Measurements from ENCODE around the gene PERCC1.
A peak's percentile ranks its signal among the peaks of the same experiment; 100 is the strongest.
"Not testable (repeated sequence)": the region's sequence is repeated elsewhere in the genome, so short reads cannot be mapped to it uniquely, and the experiment has no call there.

The PERCC1 gene

DNA sequence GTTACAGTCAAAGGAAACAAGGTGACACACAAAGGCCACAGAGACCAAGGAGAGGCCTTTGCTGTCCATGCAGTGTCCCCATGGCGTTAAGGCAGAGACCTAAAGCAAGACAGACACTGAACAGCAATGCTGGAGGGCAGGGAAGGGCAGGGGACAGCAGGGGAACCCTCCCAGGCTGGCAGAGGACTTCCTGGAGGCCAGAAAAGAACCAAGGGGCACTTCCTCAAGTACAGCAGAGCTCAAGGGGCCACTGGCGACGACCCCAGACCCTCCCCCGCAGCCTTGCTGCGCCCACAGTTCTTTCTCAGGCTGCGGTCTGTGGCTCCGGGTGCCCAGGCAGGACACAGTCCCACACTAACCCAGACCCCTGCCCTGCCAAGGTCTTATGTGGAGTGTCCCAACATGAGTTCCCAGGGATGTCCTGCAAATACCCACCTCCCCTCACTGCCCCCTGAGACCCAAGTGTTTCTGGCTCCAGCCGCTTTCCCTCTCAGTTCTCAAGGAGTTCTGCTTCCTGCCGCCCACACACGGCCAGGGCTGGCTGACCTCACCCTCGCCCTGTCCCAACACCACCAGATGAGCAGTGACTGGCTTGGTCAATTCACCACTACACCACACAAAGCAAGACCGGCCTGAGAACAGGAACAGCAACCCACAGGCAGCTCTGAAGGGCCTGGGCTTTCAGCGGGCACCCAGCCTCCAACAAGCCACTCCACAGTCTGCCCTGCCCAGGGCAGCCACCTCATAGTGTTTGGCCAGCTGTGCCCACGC, 39.8 kb downstream of the PERCC1 start:
- no peak for DNase-seq

DNA sequence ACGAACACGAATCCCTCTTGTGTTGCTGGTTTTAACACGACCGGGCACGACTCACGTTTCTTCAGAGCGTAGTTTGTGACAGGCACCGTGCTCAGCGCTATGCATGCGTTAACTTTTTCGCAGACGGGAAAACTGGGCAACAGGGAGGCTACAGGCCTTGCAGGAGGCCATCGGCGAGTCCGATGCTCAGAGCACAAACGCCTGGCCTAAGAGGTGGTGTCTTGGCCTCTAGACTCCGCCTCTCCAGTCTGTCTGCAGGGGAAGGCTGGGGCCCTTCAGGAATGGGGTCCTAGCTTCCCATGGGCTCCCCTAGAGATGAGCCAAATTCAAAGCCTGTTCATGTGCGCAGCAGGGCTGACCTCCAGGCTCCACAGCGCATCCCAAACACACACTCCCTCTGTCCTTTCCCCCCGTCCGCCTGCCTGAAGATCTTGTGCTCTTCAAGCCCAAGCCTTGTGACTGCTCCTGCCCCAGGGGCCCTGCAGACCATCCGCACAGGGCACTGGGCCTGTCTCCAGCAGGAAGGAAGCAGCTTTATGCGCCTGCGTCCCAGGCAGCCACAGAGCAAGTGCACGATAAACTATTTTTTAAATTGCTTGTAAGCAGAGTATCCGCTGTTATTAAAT, 40.8 kb downstream of the PERCC1 start:
- DNase-seq: no peak

DNA sequence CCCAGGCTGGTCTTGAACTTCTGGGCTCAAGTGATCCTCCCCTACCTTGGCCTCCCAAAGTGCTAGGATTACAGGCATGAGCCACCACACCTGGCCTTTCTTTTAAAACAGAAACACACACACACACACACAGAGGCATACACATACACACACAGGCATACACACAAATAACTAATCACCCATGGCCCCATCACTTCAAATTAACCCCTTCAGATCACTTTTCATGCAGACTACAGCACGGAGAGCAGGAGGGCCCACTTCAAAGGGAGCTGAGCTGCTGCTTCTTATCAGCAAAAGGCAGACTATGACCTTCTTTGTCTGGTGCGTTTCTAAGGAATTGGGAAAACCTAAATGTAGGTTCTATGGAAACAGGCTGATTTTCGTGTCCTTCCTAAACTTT, 42.1 kb downstream of the PERCC1 start:
- DNase-seq: no peak

GRCh38 chr16:1474082-1474795, 43.4 kb downstream of the PERCC1 start:
- no peak for DNase-seq

DNA sequence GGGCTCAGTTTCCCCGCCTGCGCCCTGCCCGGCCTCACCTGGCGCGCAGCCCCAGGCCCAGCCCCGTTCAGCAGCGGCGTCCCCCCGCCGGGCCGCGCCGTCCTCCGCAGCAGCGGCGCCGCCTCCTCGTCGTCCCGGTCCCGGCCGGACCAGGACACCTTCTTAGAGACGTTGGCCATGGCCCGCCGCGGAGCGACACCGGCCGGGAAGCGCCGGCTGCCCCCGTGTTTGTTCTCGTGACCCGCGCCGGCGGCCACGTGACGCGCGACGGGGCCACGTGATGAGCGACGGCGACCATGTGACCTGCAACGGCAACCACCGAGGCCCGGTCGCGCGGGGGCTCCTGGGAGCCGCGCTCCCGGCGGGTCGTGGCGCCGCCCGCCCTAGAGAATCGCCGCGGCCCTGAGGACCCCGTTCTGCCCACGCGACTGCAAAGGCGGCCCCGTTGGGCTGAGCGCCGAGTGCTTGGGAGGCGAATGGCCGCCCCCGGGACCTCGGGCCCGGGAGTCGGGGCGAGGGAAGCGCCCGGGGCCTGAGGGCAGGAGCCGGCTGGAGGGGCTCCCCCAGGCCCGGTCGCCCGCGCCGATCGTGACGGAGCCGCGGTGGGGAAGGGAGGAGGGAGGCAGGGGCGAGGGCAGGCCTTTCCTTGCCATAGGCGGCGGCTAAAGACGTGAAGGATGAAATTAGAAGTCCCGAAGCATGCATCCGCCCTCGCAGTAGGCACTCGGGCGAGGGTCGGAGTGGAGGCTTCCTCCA, 44.1 kb downstream of the PERCC1 start, which contains the start of gene CLCN7:
CLCN7 (minus strand) TSS at position 233 of the 756 bp plus-strand sequence; CDS start at position 179, 54 bp downstream.
- DNase-seq: peak; percentile 92 to 93

GRCh38 chr16:1475552-1476114, 44.8 kb downstream of the PERCC1 start:
- DNase-seq: no peak

DNA sequence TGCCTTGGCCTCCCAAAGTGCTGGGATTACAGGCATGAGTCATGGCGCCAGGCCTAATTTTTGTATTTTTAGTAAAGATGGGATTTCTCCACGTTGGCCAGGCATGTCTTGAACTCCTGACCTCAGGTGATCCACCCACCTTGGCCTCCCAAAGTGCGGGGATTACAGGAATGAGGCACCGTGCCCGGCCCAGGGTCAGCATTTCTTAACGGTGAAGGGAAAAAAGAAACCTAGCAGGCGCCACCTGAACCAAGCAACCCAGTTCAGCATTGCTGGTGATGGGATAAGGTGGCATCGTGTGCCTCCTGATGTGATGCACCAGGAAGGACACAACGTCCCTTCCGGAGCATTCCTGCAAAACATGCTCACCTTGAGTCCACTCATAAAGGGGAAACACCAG, 46.2 kb downstream of the PERCC1 start:
- no peak for DNase-seq

- DNase-seq: not testable (repeated sequence)
Observed at GRCh38 chr16:1478937-1479336, 48.1 kb downstream of the PERCC1 start.

DNA sequence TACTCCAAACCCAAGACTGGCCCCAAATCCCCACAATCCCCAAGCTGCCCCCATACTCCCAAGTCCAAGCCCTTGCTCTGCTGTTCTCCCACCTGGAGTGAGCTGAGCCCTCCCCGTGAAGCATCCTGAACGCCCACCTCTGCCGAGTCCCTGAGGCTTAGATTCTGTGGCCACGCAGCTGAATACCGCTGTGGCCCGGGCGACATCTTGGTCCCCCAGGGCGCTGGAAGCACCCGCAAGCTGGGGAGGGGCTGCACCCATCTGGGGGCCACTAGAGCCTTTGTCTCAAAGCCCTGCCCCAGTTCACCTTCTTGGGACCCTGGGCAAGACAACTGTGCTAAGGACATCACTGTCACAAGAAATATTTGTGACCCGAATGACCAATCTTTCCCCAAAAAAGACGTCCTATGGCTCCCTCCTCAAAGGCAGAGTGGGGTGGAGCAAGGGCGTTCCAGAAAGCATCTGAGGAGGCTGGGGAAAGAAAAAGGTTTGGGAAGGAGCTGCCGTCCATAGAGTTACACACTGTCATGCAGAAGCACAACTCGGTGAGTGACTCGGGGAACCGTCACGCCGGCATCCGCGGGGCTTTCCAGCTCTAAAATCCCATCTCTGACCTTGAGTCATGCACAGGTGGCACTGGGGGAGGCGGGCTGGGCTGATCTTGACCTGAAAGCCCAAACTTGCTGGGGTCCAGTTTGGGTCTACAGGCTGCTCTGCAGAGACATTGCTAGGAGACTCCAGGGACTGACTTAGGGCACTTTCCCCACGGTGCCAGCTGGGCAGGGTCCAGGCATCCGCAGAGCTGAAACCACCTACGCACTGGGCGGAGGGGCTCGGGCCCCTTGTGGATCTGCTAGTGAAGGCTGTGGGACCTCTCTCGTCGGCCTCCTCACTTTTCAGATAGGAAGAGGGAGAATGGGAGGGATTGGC, 51.3 kb downstream of the PERCC1 start:
- no peak for DNase-seq
